NOMO-1 treated with dmso at 0.1 percent for 144 hours (cell line): ENCODE measurements around the gene GDI1.
"Not testable (repeated sequence)": the region's sequence is repeated elsewhere in the genome, so short reads cannot be mapped to it uniquely, and the experiment has no call there.

Source experiments
- DNase-seq: peaks from one replicate; lab custom pipeline; 2025; ENCODE audit not compliant: unreplicated experiment; lab: John Stamatoyannopoulos, UW

The GDI1 gene

GRCh38 chrX:154436983-154437752 lies at the start of gene GDI1:
GDI1 (plus strand) TSS chrX:154437154; CDS start chrX:154437255, 101 bp downstream.
- DNase-seq: no peak

- not testable (repeated sequence) for DNase-seq
Measured at GRCh38 chrX:154388094-154388493, 48.9 kb upstream of the GDI1 start.

DNA sequence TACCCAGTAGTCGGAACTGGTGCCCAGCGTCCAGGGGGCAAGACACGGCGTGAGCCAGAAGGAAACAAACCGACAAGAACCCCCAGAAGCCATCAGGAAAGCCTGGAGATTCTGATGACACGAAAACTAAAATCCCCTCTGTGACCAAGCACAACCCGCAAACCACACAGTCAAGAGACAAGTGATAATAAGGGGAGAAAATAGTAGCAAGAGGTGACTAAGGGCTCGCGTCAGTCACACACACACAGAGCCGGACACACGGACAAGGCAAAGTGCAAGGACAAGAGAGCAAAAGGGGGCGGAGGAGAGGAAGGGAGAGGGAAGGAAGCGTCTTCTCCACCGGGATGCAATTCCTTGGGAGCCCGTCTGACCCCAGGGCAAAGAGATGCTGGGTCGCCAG lies 48.3 kb upstream of the GDI1 start:
- DNase-seq: not testable (repeated sequence)

- not testable (repeated sequence) for DNase-seq
Measured at GRCh38 chrX:154389812-154390747, 46.9 kb upstream of the GDI1 start.

- DNase-seq: not testable (repeated sequence)
Measured at GRCh38 chrX:154396363-154396762, 40.6 kb upstream of the GDI1 start.

- DNase-seq: peak; percentile 39
Measured at GRCh38 chrX:154396973-154397887, 39.7 kb upstream of the GDI1 start.

- peak; percentile 89 for DNase-seq
Measured at GRCh38 chrX:154397888-154398667, 38.9 kb upstream of the GDI1 start, which contains the start of gene RPL10. RPL10 (plus strand) TSS chrX:154398377; CDS start chrX:154398520, 143 bp downstream.

GRCh38 chrX:154398668-154399526 lies 38.1 kb upstream of the GDI1 start:
- DNase-seq: peak; percentile 53

GRCh38 chrX:154399527-154400368 lies 37.2 kb upstream of the GDI1 start:
- DNase-seq: no peak

DNA sequence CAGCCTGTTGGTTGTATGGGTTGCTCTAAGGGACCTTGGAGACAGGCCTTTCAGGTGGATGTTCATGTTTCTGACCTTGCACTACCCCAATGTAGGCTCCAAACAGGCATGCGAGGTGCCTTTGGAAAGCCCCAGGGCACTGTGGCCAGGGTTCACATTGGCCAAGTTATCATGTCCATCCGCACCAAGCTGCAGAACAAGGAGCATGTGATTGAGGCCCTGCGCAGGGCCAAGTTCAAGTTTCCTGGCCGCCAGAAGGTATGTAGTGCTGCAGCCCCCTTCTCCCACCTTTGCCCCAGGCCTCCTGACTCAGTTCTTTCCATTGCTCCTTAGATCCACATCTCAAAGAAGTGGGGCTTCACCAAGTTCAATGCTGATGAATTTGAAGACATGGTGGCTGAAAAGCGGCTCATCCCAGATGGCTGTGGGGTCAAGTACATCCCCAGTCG lies 36.6 kb upstream of the GDI1 start:
- not testable (repeated sequence) for DNase-seq

GRCh38 chrX:154401045-154401799 lies 35.7 kb upstream of the GDI1 start:
- DNase-seq: no peak

DNA sequence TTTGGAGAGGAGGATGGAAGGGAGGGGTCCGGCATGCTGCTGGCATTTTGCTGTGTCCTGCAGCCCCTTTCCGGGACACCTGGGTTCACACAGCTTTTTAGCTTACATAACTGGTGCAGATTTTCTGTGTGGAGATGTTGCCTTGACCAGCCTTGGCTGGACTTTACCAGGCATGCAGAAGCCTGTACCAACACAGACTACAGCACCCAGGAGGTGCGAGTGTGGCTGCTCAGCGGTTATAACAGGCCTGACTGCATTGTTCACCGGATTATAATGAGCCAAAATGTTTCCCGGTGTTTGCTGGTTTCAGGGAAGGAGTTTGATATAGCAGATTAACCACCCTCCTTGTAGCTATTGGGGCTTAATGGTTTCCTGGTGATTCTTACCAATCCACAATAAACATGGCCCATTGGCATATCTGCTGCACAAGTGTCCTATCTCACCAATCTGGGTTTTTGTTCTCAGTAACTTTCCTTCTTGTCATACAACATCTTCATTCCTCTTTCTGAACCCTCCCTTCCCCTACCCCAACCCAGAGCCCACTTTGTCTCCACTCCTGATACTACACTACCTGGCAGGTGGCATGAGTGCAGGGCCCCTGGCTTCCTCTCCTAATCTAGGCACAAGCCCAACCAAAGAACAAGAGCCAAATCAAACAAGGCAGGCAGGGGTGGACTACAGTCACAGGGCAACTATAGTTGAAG lies 34.9 kb upstream of the GDI1 start:
- DNase-seq: no peak

DNA sequence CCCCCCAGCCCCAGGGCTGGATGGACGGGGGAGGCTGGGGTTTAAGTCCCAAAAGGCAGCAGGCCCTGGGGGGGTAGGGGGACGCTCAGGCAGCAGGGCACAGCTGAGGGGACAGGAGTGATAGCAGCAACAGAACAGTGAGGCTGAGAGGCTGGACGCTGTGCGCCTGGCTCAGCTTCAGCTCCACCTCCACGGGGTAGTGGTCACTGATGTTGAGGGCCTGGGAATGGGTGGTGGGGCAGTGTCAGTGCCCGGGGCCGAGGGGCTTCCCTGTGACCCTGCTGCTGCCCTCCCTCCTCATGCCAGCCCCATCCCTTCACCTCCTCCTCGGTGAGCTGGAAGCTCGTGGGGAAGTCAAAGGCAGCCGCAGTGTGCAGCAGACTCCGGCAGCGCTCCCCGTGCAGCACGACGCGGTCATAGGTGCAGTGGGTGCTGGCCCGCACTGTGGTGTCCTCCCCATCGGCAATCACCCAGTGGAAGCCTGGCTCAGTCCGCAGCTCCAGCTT lies 34.3 kb upstream of the GDI1 start:
- DNase-seq: no peak

DNA sequence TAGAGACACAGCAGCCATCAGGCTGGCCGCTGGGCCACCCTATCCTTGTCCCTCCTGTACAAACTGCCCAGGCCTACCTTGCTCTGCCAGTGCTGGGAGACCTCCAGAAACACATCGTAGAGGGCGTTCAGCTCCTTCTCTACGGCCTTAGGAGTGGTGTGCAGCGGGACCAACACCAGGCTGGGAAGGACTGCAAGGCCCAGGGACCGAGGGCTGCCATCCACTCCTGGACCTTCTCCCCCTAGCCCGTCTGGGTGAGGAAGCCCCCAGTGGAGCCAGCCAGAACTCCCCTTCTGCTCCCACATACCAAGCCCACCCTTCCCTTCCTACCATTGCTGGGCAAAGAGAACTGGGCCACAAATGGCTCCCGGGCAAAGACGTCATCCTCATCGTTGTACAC lies 33.8 kb upstream of the GDI1 start:
- no peak for DNase-seq

DNA sequence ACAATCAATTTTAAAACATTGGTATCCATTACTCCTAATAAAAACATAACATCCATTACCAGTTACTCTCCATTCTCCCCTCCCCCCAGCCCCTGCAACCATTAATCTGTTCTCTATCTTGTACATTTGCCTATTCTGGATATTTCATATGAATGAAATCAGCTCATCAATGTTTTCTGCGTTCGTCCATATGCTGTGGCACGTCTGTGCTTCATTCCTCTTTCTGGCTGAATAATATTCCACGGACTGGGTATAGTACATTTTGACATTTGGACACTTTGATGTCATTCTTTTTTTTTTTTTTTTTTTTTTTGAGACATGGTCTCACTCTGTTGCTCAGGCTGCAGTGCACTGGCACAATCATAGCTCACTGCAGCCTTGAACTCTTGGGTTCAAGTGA lies 33.1 kb upstream of the GDI1 start:
- no peak for DNase-seq

DNA sequence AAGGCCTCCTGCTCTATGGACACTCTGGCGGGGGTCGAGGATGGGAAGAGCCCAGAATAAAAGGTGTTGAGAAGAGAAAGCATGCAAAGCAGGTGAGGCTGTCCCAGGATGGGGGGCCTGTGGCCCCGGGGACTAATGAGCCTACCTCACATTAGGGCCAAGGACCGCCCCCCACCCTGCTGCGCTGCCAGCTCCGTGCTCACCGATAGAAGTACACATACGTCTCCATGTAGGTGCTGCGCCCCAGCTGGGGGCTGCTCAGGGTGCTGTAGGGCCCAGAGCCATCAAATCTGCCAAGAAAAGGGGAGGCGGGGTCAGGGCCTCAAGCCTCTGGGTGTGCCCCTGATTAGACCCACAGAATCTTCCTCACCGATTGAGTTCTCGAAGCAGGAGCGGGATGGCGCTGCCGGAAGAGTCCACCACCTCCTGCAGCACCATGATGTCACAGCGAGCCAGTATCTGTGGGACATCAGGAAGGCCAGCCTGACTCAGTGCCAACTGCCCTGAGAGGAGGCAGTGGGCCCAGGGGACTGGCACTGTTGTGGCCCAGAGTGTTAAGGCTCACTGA lies 32.2 kb upstream of the GDI1 start:
- no peak for DNase-seq
